ENCODE measurements around the gene ZNF268. TPM values are rescaled to one million over a fixed set of nuclear protein-coding genes. Genes with fewer than 3 reads are reported as not detected.

Gene ZNF268
- total RNA-seq, 1 experiment from 2014 or later = 22.4 TPM

DNA sequence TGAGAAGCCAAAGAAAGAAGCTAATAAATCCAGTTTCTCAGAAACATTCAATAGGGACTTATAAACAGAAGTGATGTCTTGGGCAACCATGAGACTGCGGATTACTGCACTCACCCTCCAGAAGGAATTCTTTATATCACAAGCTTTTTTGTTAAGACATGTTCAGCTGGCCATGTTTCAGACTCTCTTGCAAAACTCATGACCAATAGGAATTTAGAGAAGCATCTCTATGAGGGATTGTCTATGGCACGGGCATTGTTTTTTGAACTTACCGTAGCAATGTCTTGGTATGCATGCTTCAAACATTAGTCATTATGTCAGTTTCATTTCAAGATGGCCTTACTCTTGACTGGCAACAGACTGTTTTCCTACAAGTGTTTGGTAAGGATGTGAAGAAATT is 15.5 kb upstream of the ZNF268 start:
- no peak for TF ChIP-seq POLR2AphosphoS5 (IDR thresholded peaks at IDR 0.05; ENCODE audit: low read depth, low read length)
- no peak for TF ChIP-seq TCF7L2 (IDR thresholded peaks at IDR 0.05; ENCODE audit: low read depth, low read length)
- TF ChIP-seq, protein P1, sequence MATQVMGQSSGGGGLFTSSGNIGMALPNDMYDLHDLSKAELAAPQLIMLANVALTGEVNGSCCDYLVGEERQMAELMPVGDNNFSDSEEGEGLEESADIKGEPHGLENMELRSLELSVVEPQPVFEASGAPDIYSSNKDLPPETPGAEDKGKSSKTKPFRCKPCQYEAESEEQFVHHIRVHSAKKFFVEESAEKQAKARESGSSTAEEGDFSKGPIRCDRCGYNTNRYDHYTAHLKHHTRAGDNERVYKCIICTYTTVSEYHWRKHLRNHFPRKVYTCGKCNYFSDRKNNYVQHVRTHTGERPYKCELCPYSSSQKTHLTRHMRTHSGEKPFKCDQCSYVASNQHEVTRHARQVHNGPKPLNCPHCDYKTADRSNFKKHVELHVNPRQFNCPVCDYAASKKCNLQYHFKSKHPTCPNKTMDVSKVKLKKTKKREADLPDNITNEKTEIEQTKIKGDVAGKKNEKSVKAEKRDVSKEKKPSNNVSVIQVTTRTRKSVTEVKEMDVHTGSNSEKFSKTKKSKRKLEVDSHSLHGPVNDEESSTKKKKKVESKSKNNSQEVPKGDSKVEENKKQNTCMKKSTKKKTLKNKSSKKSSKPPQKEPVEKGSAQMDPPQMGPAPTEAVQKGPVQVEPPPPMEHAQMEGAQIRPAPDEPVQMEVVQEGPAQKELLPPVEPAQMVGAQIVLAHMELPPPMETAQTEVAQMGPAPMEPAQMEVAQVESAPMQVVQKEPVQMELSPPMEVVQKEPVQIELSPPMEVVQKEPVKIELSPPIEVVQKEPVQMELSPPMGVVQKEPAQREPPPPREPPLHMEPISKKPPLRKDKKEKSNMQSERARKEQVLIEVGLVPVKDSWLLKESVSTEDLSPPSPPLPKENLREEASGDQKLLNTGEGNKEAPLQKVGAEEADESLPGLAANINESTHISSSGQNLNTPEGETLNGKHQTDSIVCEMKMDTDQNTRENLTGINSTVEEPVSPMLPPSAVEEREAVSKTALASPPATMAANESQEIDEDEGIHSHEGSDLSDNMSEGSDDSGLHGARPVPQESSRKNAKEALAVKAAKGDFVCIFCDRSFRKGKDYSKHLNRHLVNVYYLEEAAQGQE (IDR thresholded peaks at IDR 0.05; ENCODE audit: insufficient read depth in 1 of 2, low read depth in 2 of 2, low read length in 1 of 2) = no peak
- no peak for TF ChIP-seq SIN3A (IDR thresholded peaks at IDR 0.05; ENCODE audit: borderline replicate concordance, insufficient read depth, low read depth, low read length)
- no peak for ATAC-seq

DNA sequence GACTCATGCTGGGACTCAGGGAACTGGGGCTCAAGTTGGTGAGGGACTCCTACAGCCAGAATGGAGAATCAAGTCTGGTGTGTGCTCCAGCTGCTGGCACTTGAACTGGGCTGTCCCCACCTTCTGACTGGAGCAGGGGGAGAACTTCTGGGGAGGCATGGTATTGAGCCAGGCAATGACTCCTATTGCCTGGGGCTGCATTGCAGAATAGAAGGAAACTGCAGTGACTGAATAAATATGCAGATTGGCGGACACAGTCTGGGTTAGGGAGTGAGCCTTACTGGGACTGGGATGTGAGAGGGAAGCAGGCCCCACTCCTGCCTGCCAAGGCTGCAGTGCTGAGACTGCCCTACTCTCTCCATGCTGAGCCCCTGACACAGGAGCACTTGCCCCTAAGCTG is 8.8 kb upstream of the ZNF268 start:
- POLR2A ChIA-PET = no interaction called here
- DNase-seq (ENCODE audit: low read depth, low spot score) (no peak), ATAC-seq (no peak)
- Histone ChIP-seq H3K4me3 (ENCODE audit: low read depth in 2 of 2, low read length in 2 of 2) (no peak overlapping the region), H3K36me3 (ENCODE audit: control insufficient read depth, insufficient read depth, low read length) (no peaks in the 10 kb centered on the region), H3K27ac (ENCODE audit: low read length) (no peak overlapping the region), H3K9me3 (ENCODE audit: control insufficient read depth, insufficient read depth, low read depth, low read length) (peaks cover 36% of the 10 kb centered on the region; the same call in 1 of the 2 replicates), H3K4me1 (ENCODE audit: control insufficient read depth, insufficient read depth, low read length) (no peaks in the 10 kb centered on the region), H3K27me3 (ENCODE audit: control insufficient read depth, insufficient read depth, low read length) (no peaks in the 10 kb centered on the region)
- in situ Hi-C loops (cut with HindIII; ENCODE audit: low pct_unique_long_range_greater_than_20kb, low sequenced_read_pairs) (no loop called here), intact Hi-C loops (cut with micrococcal nuclease; ENCODE audit: unreplicated experiment) (no loop called here)
- CTCF ChIA-PET = no interaction called here
- no TSS peak for BruUV-seq (replicated peaks)
- TF ChIP-seq TCF7L2 (IDR thresholded peaks at IDR 0.05; ENCODE audit: low read depth, low read length) (no peak), SIN3A (IDR thresholded peaks at IDR 0.05; ENCODE audit: borderline replicate concordance, insufficient read depth, low read depth, low read length) (no peak), POLR2AphosphoS5 (IDR thresholded peaks at IDR 0.05; ENCODE audit: low read depth, low read length) (no peak)
- TF ChIP-seq, protein P2, sequence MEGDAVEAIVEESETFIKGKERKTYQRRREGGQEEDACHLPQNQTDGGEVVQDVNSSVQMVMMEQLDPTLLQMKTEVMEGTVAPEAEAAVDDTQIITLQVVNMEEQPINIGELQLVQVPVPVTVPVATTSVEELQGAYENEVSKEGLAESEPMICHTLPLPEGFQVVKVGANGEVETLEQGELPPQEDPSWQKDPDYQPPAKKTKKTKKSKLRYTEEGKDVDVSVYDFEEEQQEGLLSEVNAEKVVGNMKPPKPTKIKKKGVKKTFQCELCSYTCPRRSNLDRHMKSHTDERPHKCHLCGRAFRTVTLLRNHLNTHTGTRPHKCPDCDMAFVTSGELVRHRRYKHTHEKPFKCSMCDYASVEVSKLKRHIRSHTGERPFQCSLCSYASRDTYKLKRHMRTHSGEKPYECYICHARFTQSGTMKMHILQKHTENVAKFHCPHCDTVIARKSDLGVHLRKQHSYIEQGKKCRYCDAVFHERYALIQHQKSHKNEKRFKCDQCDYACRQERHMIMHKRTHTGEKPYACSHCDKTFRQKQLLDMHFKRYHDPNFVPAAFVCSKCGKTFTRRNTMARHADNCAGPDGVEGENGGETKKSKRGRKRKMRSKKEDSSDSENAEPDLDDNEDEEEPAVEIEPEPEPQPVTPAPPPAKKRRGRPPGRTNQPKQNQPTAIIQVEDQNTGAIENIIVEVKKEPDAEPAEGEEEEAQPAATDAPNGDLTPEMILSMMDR (IDR thresholded peaks at IDR 0.05) = no peak
- TF ChIP-seq, protein P1 (IDR thresholded peaks at IDR 0.05; ENCODE audit: insufficient read depth in 1 of 2, low read depth in 2 of 2, low read length in 1 of 2) = no peak

More for the DNA sequence above, 15.5 kb upstream of the ZNF268 start:
- Histone ChIP-seq H3K36me3 (ENCODE audit: control insufficient read depth, insufficient read depth, low read length) (no peaks in the 10 kb centered on the region), H3K9me3 (ENCODE audit: control insufficient read depth, insufficient read depth, low read depth, low read length) (peaks cover 27% of the 10 kb centered on the region; the same call in 1 of the 2 replicates), H3K27ac (ENCODE audit: low read length) (no peak overlapping the region), H3K4me1 (ENCODE audit: control insufficient read depth, insufficient read depth, low read length) (no peaks in the 10 kb centered on the region), H3K4me3 (ENCODE audit: low read depth in 2 of 2, low read length in 2 of 2) (no peak overlapping the region), H3K27me3 (ENCODE audit: control insufficient read depth, insufficient read depth, low read length) (no peaks in the 10 kb centered on the region)
- CTCF ChIA-PET = no interaction called here
- BruUV-seq (replicated peaks) = no TSS peak
- POLR2A ChIA-PET = no interaction called here
- intact Hi-C loops (cut with micrococcal nuclease; ENCODE audit: unreplicated experiment) = no loop called here
- DNase-seq (ENCODE audit: low read depth, low spot score) = no peak
- in situ Hi-C loops (cut with HindIII; ENCODE audit: low pct_unique_long_range_greater_than_20kb, low sequenced_read_pairs) = no loop called here
